Coronary artery (tissue), 2 donors: ENCODE results near the gene ZNF808.
"Not testable (repeated sequence)": the region's sequence is repeated elsewhere in the genome, so short reads cannot be mapped to it uniquely, and the experiment has no call there.

Source experiments
- DNase-seq: peaks from one replicate; pipeline ENCODE4 v3.0.0-alpha.2; 2017; ENCODE audit warnings: low spot score
- H3K27ac ChIP-seq, 2 donors: fragments of 200-600 bp; sonication (generic); one replicate each; pipeline ENCODE4 v1.5.1; 2016 to 2019
- H3K4me3 ChIP-seq: fragments of 200-600 bp; sonication (generic); 2 replicates; pipeline ENCODE4 v1.5.1; 2016; ENCODE audit warnings: mild to moderate bottlenecking, moderate library complexity
- CTCF ChIP-seq: fragments of 200-600 bp; sonication (generic); IDR thresholded peaks from one replicate; pipeline ENCODE4 v1.5.1; 2019; ENCODE audit warnings: antibody characterized with exemption

ZNF808 gene

DNA sequence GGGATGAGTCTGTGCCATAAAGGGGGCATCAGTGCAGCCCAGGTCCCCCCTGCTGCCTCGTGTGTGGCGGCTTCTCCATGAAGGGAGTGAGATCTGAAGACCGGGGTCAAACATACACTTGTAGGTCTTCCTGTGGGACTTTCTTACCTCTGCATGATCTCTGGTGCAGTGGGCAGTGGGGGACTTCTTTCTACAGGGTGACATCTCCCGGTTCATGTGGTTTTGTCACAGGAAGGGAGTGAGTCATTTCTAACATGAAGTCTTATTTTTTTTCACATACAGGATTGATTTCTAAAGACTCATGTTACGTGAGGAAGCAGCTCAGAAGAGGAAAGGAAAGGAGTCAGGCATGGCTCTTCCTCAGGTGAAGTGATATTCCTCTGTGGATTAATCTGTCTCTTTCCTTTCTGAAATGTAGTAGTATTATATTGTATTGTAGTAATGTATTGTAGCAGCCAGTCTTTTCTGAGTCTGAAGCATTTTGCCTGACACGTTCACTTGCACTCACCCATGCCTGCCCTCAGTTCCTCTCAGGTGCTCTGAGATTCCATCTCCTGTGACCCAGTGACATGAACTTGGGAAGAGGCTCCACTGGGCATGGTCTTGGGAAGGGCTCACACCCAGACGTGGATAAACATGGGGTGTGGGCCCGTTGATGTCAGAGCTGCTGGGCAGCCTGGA is 15.7 kb downstream of the ZNF808 start:
- no peak for TF ChIP-seq CTCF
- no peak overlapping the region for H3K27ac ChIP-seq

DNA sequence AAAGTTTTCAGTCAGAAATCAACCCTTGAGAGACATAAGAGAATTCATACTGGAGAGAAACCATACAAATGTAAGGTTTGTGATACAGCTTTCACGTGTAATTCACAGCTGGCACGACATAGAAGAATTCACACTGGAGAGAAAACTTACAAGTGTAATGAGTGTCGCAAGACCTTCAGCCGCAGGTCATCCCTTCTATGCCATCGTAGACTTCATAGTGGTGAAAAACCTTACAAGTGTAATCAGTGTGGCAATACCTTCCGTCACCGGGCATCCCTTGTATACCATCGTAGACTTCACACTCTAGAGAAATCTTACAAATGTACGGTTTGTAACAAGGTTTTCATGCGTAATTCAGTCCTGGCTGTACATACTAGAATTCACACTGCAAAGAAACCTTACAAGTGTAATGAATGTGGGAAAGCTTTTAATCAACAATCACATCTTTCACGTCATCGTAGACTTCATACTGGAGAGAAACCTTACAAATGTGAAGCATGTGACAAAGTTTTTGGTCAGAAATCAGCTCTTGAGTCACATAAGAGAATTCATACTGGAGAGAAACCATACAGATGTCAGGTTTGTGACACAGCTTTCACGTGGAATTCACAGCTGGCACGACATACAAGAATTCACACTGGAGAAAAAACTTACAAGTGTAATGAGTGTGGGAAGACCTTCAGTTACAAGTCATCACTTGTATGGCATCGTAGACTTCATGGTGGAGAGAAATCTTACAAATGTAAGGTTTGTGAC is 26.9 kb downstream of the ZNF808 start:
- H3K27ac ChIP-seq = no peak overlapping the region
- no peak for TF ChIP-seq CTCF
- H3K4me3 ChIP-seq = no peak overlapping the region
- DNase-seq = no peak

More for the DNA sequence above, 15.7 kb downstream of the ZNF808 start:
- DNase-seq = no peak
- H3K4me3 ChIP-seq = no peak overlapping the region

GRCh38 chr19:52557231-52557995 is 29.9 kb downstream of the ZNF808 start:
- DNase-seq = no peak
- Histone ChIP-seq H3K27ac (no peak overlapping the region), H3K4me3 (no peak overlapping the region)
- TF ChIP-seq CTCF = no peak

DNA sequence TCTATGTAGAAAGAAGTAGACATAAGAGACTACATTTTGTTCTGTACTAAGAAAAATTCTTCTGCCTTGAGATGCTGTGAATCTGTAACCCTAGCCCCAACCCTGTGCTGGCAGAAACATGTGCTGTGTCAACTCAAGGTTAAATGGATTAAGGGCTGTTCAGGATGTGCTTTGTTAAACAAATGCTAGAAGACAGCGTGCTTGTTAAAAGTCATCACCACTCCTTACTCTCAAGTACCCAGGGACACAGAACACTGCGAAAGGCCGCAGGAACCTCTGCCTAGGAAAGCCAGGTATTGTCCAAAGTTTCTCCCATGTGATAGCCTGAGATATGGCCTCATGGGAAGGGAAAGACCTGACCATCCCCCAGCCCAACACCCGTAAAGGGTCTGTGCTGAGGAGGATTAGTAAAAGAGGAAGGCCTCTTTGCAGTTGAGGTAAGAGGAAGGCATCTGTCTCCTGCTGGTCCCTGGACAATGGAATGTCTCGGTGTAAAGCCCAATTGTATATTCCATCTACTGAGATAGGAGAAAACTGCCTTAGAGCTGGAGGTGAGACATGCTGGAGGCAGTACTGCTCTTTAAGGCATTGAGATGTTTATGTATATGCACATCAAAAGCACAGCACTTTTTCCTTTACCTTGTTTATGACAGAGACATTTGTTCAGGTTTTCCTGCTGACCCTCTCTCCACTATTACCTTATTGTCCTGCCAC is 31.4 kb downstream of the ZNF808 start:
- not testable (repeated sequence) for DNase-seq, H3K4me3 ChIP-seq, H3K27ac ChIP-seq

DNA sequence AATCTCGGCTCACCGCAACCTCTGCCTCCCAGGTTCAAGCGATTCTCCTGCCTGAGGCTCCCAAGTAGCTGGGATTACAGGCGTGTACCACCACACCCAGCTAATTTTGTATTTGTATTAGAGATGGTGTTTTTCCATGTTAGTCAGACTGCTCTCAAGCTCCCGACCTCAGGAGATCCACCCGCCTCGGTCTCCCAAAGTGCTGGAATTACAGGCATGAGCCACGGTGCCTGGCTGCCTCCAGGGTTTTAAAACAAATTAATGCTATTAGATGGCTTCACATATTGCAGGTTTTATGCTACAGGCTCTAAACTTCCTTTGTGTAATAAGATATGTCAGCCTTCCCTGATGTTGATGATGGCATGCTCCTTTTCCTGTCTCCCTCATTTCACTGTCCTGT is 34.1 kb downstream of the ZNF808 start:
- not testable (repeated sequence) for H3K27ac ChIP-seq, H3K4me3 ChIP-seq, DNase-seq

DNA sequence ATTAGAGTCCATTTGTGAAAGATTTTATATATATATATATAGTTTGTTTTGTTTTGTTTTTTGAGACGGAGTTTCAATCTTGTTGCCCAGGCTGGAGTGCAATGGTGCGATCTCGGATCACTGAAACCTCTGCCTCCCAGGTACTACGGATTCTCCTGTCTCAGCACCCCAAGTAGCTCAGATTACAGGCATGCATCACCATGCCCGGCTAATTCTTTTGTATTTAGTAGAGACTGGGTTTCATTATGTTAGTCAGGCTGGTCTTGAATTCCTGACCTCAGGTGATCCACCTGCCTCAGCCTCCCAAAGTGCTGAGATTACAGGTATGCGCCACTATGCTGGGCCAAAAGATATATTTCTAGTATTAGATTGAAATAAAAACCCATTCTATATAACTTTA is 38.7 kb downstream of the ZNF808 start:
- DNase-seq = no peak
- H3K4me3 ChIP-seq = no peak overlapping the region
- H3K27ac ChIP-seq = no peak overlapping the region
- no peak for TF ChIP-seq CTCF

DNA sequence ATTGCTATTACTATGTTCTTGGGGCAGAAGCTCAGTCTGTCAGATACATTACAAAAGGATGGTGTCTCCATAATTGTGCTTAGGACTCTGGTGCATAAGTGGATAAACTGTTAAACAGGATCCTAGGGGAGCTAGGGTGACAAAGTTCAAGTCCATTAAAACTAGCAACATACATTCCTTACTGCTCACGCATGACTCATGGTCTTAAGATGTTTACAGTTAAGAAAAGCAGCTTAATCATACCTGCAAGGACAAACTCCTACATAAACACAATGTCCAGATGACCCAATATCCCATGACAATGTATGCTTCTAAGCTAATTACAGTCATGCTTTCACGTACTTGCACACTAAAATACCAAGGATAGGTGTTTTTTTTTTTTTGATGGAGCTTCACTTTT is 39.1 kb downstream of the ZNF808 start:
- TF ChIP-seq CTCF = no peak
- H3K4me3 ChIP-seq = no peak overlapping the region
- no peak overlapping the region for H3K27ac ChIP-seq
- no peak for DNase-seq
